Measurements from ENCODE around the gene LRRC23. TPM values are rescaled to one million over a fixed set of nuclear protein-coding genes. Genes with fewer than 3 reads are reported as not detected.

LRRC23 gene
- total and polyA plus RNA-seq, 2 of the 13 experiments (the other 11 are each of a cell fraction or from before 2014, with no cell fraction given) = 6.0 to 7.8 TPM

DNA sequence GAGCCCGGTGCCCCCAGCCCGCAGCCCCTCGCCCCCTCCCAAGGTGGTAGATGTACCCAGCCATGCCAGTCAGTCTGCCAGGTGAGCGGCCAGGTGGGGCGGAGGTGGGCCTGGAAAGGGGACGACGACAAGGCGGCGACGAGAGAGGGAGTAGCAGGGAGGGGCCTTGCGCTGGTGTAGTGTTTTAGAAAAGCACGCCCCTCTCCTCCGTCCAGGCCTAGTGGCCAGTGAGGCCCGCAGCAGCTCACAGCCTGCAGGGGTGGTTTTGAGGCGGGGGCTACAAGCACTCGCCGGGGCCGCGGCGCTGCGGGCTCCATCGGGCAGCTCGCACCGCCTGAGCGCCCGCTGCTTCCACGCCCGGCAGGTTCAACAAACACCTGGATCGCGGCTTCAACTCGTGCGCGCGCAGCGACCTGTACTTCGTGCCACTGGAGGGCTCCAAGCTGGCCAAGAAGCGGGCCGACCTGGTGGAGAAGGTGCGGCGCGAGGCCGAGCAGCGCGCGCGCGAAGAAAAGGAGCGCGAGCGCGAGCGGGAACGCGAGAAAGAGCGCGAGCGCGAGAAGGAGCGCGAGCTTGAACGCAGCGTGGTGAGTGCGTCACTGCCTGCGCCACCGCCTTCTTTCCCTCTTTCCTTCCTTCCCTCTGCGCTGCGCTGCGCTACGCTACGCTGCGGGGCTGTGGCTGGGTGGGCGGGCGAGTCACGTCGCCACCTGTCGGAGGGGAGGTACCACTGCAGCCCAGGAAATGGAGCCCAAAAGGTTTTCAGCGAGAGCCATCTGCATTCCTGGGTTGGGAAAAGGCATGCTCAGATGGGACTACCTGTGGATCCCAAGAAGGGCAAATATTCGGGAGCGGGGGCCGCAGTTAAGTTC, 33.1 kb downstream of the LRRC23 start (continued):
- TF ChIP-seq, protein P1, sequence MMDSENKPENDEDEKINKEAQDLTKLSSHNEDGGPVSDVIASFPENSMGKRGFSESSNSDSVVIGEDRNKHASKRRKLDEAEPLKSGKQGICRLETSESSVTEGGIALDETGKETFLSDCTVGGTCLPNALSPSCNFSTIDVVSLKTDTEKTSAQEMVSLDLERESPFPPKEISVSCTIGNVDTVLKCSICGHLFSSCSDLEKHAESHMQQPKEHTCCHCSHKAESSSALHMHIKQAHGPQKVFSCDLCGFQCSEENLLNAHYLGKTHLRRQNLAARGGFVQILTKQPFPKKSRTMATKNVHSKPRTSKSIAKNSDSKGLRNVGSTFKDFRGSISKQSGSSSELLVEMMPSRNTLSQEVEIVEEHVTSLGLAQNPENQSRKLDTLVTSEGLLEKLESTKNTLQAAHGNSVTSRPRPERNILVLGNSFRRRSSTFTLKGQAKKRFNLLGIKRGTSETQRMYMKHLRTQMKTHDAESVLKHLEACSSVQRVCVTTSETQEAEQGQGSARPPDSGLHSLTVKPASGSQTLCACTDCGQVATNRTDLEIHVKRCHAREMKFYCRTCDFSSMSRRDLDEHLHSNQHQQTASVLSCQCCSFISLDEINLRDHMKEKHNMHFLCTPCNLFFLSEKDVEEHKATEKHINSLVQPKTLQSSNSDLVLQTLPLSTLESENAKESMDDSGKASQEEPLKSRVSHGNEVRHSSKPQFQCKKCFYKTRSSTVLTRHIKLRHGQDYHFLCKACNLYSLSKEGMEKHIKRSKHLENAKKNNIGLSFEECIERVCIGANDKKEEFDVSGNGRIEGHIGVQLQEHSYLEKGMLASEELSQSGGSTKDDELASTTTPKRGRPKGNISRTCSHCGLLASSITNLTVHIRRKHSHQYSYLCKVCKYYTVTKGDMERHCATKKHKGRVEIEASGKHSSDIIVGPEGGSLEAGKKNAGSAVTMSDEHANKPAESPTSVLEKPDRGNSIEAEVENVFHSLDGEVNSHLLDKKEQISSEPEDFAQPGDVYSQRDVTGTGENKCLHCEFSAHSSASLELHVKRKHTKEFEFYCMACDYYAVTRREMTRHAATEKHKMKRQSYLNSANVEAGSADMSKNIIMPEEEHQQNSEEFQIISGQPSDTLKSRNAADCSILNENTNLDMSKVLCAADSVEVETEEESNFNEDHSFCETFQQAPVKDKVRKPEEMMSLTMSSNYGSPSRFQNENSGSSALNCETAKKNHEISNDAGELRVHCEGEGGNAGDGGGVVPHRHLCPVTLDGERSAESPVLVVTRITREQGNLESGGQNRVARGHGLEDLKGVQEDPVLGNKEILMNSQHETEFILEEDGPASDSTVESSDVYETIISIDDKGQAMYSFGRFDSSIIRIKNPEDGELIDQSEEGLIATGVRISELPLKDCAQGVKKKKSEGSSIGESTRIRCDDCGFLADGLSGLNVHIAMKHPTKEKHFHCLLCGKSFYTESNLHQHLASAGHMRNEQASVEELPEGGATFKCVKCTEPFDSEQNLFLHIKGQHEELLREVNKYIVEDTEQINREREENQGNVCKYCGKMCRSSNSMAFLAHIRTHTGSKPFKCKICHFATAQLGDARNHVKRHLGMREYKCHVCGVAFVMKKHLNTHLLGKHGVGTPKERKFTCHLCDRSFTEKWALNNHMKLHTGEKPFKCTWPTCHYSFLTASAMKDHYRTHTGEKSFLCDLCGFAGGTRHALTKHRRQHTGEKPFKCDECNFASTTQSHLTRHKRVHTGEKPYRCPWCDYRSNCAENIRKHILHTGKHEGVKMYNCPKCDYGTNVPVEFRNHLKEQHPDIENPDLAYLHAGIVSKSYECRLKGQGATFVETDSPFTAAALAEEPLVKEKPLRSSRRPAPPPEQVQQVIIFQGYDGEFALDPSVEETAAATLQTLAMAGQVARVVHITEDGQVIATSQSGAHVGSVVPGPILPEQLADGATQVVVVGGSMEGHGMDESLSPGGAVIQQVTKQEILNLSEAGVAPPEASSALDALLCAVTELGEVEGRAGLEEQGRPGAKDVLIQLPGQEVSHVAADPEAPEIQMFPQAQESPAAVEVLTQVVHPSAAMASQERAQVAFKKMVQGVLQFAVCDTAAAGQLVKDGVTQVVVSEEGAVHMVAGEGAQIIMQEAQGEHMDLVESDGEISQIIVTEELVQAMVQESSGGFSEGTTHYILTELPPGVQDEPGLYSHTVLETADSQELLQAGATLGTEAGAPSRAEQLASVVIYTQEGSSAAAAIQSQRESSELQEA (CRISPR knock-in tag; IDR thresholded peaks at IDR 0.05; ENCODE audit: not compliant biosample characterization) = peak; percentile 51
- TF ChIP-seq HNRNPL (IDR thresholded peaks at IDR 0.05; ENCODE audit: low read depth, low read length) (peak; percentile 52; the same call in 1 of the 2 replicates), ZNF841 (CRISPR knock-in tag; IDR thresholded peaks at IDR 0.05; ENCODE audit: borderline replicate concordance) (no peak), ZNF484 (CRISPR knock-in tag; IDR thresholded peaks at IDR 0.05; ENCODE audit: borderline replicate concordance, low read depth) (0 out of 2 replicates have a peak, but pooled peaks have one; percentile 72), ZNF776 (CRISPR knock-in tag; IDR thresholded peaks at IDR 0.05) (peak; percentile 92), NONO (IDR thresholded peaks at IDR 0.05) (no peak), NONO (CRISPR knock-in tag; conservative IDR thresholded peaks at IDR 0.05) (peak; percentile 94), PHF21A (CRISPR knock-in tag; IDR thresholded peaks at IDR 0.05) (peak; percentile 61; the same call in 1 of the 2 replicates), TMF1 (CRISPR knock-in tag; IDR thresholded peaks at IDR 0.05; ENCODE audit: low read depth) (peak; percentile 89), ZNF777 (CRISPR knock-in tag; IDR thresholded peaks at IDR 0.05) (no peak)
- TF ChIP-seq, protein P2, sequence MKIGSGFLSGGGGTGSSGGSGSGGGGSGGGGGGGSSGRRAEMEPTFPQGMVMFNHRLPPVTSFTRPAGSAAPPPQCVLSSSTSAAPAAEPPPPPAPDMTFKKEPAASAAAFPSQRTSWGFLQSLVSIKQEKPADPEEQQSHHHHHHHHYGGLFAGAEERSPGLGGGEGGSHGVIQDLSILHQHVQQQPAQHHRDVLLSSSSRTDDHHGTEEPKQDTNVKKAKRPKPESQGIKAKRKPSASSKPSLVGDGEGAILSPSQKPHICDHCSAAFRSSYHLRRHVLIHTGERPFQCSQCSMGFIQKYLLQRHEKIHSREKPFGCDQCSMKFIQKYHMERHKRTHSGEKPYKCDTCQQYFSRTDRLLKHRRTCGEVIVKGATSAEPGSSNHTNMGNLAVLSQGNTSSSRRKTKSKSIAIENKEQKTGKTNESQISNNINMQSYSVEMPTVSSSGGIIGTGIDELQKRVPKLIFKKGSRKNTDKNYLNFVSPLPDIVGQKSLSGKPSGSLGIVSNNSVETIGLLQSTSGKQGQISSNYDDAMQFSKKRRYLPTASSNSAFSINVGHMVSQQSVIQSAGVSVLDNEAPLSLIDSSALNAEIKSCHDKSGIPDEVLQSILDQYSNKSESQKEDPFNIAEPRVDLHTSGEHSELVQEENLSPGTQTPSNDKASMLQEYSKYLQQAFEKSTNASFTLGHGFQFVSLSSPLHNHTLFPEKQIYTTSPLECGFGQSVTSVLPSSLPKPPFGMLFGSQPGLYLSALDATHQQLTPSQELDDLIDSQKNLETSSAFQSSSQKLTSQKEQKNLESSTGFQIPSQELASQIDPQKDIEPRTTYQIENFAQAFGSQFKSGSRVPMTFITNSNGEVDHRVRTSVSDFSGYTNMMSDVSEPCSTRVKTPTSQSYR (CRISPR knock-in tag; IDR thresholded peaks at IDR 0.05; ENCODE audit: borderline replicate concordance) = 0 out of 2 replicates have a peak, but pooled peaks have one; percentile 20
